HTR-8/SVneo (cell line): Measurements from ENCODE around the gene DOCK6.
A peak's percentile ranks its signal among the peaks of the same experiment; 100 is the strongest.

Experiments
- DNase-seq: peaks from one replicate; pipeline ENCODE4 v3.0.0; 2011; ENCODE audit warnings: low spot score, mixed read lengths; ENCODE audit not compliant: insufficient read length
- FAIRE-seq: peaks from 2 replicates; lab custom pipeline; 2011; peaks lifted over from hg19 to GRCh38; lab: Jason Lieb, UNC

The DOCK6 gene

DNA sequence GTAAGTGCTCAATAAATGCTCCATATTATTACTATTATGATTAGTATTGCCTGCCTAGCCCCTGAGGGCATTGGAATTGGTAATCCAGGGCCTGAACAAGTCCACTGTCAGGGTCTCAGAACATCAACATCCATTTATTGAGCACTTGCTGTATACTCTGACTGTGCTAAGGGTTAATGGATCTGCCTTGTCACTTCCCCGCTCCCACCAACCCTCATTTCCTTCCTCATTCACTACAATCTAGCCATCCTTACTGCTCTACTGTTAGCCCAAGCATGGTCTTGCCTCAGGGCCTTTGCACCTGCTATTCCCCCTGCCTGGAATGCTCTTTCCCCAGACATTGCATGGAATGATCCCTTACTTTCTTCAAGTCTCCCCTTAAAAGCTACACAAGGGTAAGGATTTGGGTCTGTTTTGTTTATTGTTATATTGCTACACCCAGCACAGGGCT, 35.6 kb downstream of the DOCK6 start:
- no peak for DNase-seq
- FAIRE-seq = peak; percentile 4

DNA sequence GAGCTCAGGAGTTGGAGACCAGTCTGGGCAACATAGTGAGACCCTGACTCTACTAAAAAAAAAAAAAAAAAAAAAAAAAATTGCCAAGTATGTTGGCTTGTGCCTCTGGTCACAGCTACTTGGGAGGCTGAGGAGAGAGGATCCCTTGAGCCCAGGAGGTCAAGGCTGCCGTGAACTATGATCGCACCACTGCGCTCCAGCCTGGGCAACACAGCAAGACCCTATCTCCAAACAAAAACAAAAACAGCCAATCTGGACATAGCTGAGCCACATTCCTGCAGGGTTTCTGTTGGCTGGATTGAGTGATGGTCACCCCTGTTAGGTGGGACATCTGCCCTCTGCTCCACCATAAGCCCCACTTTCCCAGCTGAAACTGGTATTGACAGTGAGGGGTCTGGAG, 36.5 kb downstream of the DOCK6 start:
- DNase-seq (no peak), FAIRE-seq (no peak)

DNA sequence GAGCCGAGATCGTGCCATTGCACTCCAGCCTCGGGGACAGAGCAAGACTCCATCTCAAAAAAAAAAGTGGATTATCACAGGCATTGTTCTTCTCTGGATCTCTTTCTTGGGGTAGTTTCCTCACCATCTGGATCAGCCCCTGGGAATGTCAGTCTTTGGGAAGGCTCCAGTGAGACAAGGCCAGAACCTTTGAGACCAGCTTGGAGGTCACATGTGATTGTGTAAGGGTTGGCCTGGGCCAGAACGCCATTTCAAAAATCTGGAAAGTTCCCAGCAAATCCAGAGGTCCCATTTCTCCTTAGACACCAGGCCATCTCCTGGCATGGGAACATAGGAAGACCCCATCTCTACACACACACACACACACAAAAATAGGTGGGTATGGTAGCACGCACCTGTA, 37.2 kb downstream of the DOCK6 start:
- no peak for FAIRE-seq
- DNase-seq = no peak

DNA sequence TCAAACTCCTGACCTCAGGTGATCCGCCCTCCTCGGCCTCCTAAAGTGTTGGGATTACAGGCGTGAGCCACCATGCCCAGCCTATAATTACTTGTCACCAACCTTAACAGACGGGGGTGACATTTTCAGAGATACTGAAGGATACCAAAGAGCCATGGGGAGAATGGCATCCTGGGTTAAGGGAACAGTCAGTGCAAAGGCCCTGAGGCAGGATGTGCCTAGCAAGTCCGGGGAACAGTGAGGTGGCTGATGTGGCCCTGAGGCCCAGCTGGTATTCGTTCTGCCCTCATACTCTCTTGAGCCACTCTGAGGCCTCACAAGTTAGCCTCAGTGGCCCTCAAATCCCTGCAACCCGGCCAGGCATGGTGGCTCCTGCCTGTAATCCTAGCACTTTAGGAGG, 37.9 kb downstream of the DOCK6 start:
- no peak for DNase-seq
- FAIRE-seq = no peak

DNA sequence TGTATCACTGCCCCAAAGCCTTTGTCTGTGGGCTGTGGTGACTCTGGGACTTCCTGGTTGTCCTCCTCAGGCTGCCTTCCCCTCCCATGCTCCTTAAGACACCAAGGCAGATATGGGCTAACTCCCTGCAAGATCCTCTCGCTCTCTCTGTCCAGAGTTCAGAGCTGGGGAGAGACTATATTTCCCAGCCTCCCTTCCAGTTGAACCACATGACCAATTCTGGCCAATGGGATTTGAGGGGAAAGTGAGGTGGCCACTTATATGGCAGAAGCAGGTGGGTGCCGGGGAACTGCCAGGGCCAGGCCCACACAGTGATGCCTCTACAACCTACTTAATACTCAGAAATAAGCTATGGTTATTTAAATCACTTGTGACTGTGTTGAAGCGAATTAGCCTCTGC, 39.1 kb downstream of the DOCK6 start:
- DNase-seq = no peak

DNA sequence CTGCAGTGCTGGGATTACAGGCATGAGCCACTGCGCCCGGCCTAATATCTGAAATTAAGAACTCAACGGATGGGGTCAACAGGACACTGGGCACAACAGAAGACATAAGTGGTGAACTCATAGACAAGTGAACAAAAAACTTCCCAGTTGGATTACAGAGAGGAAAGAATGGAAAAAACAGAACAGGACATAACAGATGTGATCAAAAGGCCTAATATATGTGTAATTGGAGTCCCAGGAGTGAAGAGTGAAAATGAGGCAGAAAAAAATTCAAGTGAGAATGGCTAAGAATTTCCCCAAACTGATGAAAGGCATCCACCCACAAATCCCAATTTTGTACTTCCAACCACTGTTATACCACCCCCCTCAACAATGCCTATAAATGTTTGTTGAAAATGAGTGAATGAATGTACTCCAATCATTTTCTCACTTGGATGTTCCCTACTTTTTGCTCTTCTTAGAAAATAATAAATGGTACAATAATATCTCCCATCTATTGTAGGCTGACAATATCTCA, 41.2 kb downstream of the DOCK6 start:
- FAIRE-seq (no peak), DNase-seq (no peak)

More for the DNA sequence above, 39.1 kb downstream of the DOCK6 start:
- FAIRE-seq = no peak

DNA sequence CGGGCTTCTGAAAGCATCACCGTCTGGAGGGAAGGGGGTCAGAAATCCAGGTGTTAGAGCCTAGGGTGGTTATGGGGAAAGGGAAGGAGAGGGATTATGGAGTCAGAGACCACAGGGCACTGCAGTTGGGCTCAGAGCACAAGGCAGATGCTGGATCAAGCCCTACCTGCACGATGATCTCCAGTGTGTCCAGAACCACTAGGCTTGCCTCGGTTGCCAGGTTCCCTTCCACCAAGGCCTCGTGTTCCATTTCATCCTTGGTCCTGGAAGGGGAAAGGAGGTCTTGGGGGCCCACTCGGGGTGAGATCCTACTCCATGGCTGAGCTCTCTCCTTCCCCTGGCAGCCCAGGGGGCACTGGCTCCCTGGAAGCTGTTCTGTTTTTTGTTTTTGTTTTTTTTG, 47.9 kb downstream of the DOCK6 start:
- FAIRE-seq (no peak), DNase-seq (no peak)

DNA sequence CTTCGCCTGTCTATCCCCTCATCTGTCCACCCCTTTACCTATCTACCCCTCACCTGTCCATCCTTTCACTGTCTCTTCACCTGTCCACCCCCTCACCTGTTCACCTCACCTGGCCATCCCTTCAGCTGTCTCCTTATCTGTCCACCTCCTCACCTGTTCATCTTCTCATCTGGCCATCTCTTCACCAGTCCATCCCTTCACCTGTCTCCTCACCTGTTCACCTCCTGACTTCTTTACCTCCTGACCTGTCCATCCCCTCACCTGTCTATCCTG, 51.7 kb downstream of the DOCK6 start:
- no peak for DNase-seq

DNA sequence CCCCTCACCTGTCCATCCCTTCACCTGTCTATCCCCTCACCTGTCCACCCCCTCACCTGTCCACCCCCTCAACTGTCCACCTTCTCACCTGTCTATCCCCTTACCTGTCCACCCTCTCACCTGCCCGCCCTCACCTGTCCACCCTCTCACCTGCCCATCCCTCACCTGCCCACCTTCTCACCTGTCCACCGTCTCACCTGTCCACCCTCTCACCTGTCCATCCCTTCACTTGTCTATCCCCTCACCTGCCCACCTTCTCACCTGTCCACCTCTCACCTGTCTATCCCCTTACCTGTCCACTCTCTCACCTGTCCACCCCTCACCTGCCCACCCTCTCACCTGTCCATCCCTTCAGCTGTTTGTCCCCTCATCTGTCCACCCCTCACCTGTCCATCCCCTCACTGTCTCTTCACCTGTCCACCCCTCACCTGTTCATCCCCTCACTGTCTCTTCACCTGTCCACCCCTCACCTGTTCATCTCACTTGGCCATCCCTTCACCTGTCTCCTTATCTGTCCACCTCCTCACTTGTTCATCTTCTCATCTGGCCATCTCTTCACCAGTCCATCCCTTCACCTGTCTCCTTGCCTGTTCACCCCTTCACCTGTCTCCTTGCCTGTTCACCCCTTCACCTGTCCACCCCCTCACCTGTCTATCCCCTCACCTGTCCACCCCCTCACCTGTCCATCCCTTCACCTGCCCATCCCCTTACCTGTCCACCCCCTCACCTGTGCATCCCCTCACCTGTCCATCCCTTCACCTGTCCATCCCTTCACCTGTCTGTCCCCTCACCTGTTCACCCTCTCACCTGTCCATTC, 52.3 kb downstream of the DOCK6 start:
- no peak for DNase-seq
- FAIRE-seq = no peak

More for the DNA sequence above, 51.7 kb downstream of the DOCK6 start:
- FAIRE-seq = peak; percentile 93

DNA sequence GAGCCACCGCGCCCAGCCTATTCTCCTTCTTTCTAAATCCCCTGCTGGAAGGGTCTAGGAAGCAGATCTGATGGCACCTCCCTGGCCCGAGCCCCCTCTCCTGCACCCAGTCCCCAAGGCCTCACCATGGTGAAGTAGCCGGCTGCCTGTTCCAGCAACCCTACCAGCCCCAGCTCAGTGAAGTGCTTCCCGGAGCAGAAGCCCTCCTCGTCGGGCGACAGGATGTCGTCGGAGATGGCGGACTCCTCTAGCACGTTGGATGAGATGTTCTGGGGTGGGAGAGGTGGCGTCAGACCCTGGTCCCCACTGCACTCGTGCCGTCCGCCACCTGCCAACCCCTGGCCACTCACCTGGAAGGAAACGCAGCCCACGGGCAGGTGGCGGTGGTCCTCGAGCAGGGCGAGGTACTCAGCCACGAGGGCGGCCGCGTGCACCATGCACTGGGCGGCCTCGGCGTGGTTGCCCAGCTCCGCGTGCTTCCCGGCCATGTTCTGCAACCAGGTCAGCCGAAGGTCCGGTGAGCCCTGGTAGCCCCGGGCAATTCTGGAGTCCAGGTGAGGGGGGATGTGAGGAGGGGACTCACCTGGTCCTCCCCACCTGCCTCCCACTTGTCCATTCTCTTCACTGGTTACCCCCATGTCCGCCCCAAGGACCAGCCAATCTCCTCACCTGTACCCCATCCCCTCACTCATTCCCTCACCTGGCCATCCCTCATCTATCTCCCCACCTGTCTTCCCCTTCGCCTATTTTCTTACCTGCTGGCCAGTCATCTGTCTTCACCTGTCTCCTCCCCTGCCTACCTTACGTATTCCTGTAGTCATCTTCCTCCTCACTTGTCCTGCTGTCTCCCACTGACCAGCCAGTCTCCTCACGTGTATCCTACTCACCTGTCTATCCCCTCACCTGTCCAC, 53.5 kb downstream of the DOCK6 start:
- FAIRE-seq (no peak), DNase-seq (no peak)

DNA sequence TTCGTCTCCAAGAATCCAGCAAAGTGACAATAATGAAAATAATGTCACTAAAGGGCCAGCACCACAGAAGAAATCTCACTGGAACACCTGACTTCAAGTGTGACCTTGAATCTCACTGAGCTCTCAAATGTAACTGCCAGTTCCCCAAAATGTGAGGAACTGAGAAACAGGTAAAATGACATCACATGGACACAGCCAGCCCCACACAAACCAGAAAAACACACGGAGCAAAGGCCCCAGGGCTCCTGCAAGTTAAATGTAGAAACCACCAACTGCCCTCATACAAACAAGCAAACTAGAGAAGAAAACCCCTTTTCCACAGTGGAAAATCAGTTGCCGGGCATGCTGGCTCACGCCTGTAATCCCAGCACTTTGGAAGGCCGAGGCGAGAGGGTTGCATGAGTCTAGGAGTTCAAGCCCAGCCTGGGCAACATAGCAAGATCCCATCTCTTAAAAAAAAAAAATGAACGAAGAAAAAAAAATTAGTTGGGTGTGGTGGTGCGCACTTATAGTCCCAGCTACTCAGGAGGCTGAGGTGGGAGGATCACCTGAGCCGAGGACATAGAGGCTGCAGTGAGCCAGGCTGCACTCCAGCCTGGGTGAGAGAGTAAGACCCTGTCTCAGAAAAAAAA, 56.3 kb downstream of the DOCK6 start:
- DNase-seq = no peak
- FAIRE-seq = no peak

DNA sequence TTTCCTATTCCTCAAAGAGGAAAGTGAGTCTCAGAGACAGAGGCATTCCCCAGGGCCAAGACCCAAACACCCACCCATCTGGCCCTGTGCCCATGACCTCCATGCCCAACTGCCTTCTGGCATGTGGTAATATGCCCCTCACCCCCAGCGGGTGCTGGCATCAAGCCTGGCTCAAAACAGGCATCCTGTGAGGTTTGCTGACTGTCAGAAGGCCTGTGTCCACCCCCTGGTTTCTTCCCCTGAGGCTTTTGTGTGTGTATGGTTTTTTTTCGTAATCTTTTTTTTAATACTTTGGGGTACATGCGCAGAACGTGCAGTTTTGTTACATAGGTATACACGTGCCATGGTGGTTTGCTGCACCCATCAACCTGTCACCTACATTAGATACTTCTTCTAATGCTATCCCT, 57.4 kb downstream of the DOCK6 start:
- FAIRE-seq (peak; percentile 40), DNase-seq (no peak)

DNA sequence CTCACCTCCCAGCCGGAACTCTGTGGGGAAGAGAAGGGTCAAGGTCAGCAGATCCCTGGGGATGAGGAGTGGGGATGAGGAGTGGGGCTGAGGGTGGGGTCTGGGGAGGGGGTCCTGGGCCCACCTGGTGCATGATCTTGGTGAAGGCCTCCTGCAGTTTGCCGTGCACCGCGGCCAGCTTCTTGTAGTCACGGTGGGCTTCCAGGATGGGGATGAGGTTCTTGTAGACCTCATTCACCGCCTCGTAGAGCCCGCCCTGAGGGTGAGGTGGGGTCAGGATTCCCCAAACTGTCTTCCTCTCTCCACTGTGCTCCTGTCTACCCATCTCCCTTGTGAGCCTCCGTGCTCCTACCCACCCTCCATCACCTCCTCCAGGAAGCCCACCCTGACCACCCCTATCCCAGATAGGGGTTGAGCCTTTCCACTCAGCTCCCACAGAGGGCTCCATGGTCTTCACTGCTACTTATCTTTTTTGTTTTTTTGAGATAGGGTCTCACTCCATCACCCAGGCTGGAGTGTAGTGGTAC, 58.2 kb downstream of the DOCK6 start:
- DNase-seq (no peak), FAIRE-seq (no peak)

DNA sequence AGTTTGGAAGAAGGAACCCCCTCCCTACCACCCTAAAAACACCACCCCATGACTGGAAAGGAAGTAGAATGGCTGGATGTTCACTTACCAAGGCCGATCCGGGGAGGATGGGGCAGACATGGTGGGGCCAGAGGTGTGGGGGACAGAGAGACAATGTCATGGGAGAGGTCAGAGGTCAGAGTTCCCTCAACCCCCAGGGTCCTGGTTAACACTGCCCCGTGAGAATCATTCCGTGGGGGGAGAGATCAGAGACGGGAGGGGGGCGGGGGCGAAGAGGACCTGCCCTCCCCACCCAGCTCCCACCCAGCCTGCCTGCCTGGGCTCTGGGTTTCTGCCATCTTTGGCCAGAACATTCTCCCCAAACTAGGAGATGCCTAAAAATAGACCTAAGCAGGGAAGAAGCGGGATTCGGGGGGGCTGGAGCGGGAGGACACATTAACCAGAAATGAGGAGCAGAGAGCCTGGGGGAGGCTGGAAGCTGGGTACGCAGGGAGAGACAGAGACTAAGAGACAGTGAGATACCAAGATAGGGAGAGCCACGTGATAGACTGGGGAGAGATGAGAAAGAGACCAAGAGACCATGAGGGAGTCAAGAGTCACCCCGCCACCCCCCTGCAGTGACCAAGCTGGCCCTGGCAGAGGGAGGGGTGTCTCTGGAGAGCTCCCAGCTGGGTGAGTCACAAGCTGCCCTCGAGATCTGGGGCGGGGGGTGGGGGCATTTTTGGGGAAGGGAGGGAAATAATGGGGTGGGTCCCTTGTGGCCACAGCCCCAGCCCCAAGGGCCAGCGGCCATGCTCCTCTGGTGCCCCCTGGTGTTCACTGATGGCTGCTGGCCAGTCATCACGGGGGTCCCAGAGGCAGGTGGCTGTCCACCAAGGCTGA, 58.9 kb downstream of the DOCK6 start:
- peak; percentile 91 for DNase-seq
- FAIRE-seq = peak; percentile 94

DNA sequence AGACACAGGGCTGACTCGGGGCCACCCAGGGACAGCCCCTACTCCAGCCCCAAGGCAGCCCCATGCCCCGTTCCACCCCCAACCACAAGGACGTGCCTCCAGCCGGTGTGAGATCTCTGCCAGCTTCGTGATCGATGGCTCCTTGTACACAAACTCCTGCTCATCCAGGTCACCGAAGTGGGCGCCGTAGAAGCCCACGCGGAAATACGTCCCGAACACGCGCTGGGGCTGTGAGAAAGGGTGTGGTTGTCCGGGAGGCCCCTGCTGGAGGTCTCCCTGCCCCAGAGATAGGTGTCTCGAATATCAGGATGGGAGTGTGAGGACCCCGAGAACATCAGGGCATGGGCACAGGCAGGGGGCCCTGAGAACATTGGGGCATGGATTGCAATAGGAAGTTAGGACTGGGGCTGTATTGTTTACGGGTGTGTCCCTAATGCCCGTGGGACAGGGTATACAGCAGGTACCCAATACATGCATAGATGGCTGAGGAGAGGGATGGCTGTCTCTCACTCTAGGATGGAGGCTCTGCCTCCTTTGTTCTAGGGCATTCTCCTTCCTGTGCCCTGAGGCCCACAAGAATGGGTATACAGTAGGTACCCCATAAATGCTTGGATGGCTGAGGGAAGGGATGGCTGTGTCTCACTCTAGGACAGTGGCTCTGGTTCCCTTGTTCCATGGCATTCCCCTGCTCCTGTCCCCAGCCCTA, 59.7 kb downstream of the DOCK6 start:
- FAIRE-seq (peak; percentile 69), DNase-seq (no peak)

DNA sequence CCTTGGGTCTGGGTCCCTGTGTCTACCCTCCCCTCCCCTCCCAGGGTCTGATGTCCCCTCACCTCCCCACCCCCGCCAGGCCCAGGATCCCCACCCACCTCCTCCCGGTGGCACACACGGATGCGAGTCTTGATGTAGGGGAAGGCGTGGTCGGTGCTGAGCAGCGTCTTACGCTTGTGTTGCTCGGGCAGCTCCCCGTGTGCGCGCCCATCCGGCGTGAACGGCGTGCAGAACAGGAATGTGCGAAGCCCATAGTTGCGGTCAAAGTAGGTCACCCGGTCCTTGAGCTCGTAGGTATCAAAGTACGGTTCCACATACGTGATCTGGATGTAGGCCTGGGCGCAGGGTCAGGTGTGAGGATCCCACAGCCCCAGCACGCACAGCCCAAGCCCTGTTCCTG, 60.5 kb downstream of the DOCK6 start:
- DNase-seq (no peak), FAIRE-seq (no peak)

DNA sequence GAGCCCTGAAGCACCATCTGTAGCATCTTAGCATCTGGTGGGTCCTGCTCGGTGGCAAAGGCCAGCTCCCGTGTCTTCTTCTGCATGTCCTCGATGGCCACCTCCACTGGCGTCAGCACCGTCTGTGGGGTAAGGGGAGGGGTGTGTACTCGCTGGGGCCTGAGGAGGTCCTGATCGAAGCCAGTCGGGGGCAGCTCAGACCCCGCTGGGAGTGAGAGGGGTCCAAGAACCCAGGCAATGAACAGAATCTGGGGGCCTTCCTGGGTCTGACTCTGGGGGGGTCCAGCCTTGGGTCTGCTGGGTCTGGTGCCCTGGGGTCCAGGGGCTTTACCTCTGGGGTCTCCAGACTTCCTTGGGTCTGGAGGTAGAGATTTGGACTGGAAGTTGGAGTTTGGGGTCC, 61.4 kb downstream of the DOCK6 start:
- FAIRE-seq (no peak), DNase-seq (no peak)

DNA sequence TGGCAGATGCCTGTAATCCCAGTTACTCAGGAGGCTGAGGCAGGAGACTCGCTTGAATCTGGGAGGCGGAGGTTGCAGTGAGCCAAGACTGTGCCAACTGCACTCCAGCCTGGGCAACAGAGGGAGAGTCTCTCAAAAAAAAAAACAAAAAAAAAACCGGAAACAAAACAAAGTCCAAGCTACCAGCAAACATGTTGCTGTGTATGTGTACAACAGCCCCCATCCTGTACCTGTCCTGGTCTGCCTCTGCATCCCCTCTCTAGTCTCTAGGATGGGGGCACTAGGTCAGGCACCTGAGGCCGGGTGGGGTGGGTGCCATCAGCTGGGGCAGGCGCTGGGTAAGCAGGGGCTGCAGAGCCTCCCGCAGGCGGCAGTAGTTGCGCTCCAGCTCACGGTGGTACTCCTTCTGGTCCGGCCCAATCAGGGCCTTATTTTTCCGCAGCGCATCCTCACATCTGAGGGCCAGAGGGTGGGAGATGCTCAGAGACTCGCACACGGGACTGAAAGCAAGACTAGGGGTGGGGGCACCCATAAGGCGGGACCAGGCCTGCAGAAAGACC, 62.2 kb downstream of the DOCK6 start:
- FAIRE-seq (no peak), DNase-seq (no peak)

DNA sequence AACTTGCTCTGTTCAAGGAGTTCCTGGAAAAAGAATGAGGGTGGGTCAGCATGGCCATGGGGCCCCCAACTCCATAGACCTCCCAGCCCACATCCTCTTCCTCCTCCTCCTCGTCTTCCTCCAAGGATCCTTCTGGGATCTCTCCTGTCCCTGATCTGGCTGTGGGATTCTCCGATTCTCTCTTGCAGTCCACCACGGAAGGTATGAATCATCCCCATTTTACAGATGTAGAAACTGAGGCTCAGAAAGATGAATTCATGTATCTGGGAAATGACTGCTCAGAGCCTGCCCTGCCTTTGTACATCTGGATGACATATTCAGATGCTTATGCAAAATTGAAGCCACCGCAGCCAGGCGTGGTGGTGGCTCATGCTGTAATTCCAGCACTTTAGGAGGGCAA, 62.8 kb downstream of the DOCK6 start:
- DNase-seq (no peak), FAIRE-seq (no peak)
